Memory B cell (primary cell): ENCODE measurements around the gene SH3RF1.

ENCODE experiments used
- ATAC-seq: fragments of 150-1000 bp; cut with Tn5 transposase; 2 replicates; pipeline ENCODE4 v1.10.0; 2021; ENCODE audit warnings: low read depth, mild to moderate bottlenecking, moderate library complexity
- DNase-seq, 2 donors: peaks; one replicate each; pipeline ENCODE4 v3.0.0; 2022; ENCODE audit warnings: low spot score in 2 of 2
- H3K27ac Mint-ChIP-seq: one replicate; pipeline ENCODE4 v1.8.0; 2022; ENCODE audit warnings: mild to moderate bottlenecking, moderate library complexity, mixed read lengths
- H3K27me3 Mint-ChIP-seq: one replicate; pipeline ENCODE4 v1.8.0; 2022; ENCODE audit warnings: mixed read lengths
- H3K36me3 Mint-ChIP-seq: one replicate; pipeline ENCODE4 v1.8.0; 2022; ENCODE audit warnings: mild to moderate bottlenecking, mixed read lengths
- H3K4me1 Mint-ChIP-seq: one replicate; pipeline ENCODE4 v1.8.0; 2022; ENCODE audit warnings: mixed read lengths
- H3K4me3 Mint-ChIP-seq: one replicate; pipeline ENCODE4 v1.8.0; 2022; ENCODE audit warnings: mild to moderate bottlenecking, moderate library complexity, mixed read lengths
- H3K9me3 Mint-ChIP-seq: one replicate; pipeline ENCODE4 v1.8.0; 2022; ENCODE audit warnings: mixed read lengths

Gene SH3RF1

DNA sequence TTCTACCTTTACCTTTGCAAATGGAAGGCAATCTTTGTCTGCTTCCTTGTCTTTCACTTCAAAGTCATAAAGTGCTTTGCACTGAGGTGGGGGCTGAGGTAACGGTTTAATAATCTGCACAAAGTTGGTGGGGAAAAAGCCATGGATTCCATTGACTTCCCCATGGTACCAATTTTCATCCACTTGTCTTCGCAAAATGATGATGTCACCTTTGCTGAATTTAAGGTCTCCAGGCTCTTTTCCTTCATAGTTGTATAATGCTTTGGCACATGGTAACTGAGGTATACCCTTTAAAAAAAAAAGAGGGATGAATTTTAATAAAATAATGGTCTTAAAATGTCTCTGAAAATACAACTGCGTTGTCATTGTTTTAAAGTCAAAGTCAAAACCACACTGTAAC lies 114.4 kb downstream of the SH3RF1 start:
- Mint-ChIP-seq H3K4me1 (peaks cover 5% of the 10 kb centered on the region), H3K4me3 (no peak overlapping the region), H3K27me3 (no peaks in the 10 kb centered on the region), H3K27ac (no peak overlapping the region), H3K36me3 (peaks cover 11% of the 10 kb centered on the region), H3K9me3 (no peaks in the 10 kb centered on the region)
- DNase-seq: no peak
- ATAC-seq: no peak

DNA sequence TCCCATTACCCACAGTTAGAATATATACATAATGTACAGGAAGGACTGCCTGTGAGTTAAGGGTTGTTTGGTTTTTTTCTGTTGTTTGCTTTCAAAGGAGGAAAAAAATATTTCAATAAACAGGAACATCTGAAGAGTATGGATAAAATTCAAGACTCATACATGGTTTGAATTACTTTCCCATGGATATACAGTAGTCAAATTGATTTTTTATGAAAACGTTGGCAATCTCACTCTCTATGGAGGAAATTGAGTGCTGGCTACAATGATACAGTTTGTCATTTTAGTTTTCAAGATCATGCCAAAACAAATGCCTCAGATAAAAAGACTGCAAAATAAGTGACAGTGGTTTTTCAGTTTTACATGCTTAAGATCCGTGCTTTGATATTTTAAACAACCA lies 116.6 kb downstream of the SH3RF1 start:
- DNase-seq (no peak), ATAC-seq (no peak)
- Mint-ChIP-seq H3K27me3 (no peaks in the 10 kb centered on the region), H3K27ac (peak overlapping the region; percentile 35), H3K36me3 (peaks cover 12% of the 10 kb centered on the region), H3K9me3 (no peaks in the 10 kb centered on the region), H3K4me3 (no peak overlapping the region), H3K4me1 (peaks cover 7% of the 10 kb centered on the region)

DNA sequence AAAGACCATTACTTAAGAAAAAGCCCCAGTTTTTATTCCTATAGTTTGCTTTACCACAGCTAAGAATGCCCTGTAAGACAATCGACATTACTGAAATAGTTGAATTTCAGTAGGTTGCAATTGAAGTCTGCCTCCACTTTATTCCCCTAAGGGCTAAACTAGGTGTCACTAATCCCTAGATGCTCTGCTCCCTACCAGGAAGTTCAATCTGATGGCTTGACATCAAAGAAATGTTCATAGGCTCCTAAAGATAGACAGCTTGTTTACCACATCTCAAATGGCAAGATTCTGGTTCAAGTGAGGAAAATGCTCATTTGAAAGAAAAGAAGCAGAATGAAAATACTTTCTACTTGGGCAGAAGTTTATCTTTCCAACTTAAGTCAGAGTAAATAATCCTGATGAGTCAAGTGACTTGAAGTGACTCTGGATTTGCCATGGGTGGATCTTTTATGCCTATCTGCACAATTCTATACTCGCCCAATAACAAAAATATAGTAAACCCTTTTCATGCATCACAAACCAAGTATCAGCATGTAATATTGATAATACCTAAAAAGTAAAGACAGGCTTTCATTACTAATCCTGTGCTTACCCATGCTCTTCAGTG lies 117.2 kb downstream of the SH3RF1 start:
- H3K4me3 Mint-ChIP-seq: no peak overlapping the region
- H3K27me3 Mint-ChIP-seq: no peaks in the 10 kb centered on the region

DNA sequence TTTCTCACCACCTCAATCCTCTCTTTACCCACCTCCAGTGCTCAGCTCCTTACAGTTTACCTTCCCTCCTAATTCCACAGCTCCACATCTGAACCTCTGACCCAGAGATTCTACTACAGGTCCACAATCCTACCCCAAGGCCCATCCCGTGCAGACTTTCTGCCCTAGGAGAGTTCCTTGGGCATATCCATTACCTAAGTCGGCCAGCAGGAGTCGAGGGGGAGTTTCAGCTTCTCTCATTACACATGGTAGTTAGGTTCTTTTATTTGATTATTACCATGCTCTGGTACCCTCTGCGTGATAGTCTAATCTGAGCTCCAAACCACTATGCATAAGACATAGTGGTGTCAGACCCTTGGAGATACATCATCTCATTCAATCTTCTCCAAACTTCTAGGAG lies 117.9 kb downstream of the SH3RF1 start:
- no peaks in the 10 kb centered on the region for H3K9me3 Mint-ChIP-seq
- ATAC-seq: no peak

More for the DNA sequence above, 117.2 kb downstream of the SH3RF1 start:
- Mint-ChIP-seq H3K9me3 (no peaks in the 10 kb centered on the region), H3K27ac (no peak overlapping the region), H3K36me3 (peaks cover 12% of the 10 kb centered on the region), H3K4me1 (peaks cover 7% of the 10 kb centered on the region)
- DNase-seq: no peak
- ATAC-seq: no peak

DNA sequence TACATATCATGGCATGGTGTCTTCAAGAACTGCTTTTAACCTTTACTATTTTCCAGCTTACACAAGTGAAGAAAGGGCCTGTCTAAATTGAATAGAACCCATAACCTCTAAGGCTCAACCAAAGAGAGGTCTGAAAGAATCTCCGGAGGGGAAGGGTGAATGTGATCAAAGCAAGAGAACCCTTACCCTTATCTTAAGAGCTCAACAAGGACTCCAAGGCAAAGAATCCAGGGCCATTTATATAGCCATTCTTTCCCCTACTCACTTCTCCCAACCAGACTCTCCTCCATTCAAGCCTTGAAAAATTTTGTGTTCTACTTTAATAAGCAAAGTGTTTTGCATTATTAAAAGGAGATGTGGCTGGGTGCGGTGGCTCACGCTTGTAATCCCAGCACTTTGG lies 118.7 kb downstream of the SH3RF1 start:
- Mint-ChIP-seq H3K36me3 (peaks cover 10% of the 10 kb centered on the region), H3K4me3 (no peak overlapping the region), H3K4me1 (peaks cover 7% of the 10 kb centered on the region), H3K9me3 (no peaks in the 10 kb centered on the region), H3K27me3 (no peaks in the 10 kb centered on the region), H3K27ac (no peak overlapping the region)
- DNase-seq: no peak
- no peak for ATAC-seq

More for the DNA sequence above, 117.9 kb downstream of the SH3RF1 start:
- no peak overlapping the region for H3K27ac Mint-ChIP-seq
- H3K36me3 Mint-ChIP-seq: peaks cover 10% of the 10 kb centered on the region
- H3K4me3 Mint-ChIP-seq: no peak overlapping the region
- H3K27me3 Mint-ChIP-seq: no peaks in the 10 kb centered on the region
- DNase-seq: no peak
- peaks cover 7% of the 10 kb centered on the region for H3K4me1 Mint-ChIP-seq

DNA sequence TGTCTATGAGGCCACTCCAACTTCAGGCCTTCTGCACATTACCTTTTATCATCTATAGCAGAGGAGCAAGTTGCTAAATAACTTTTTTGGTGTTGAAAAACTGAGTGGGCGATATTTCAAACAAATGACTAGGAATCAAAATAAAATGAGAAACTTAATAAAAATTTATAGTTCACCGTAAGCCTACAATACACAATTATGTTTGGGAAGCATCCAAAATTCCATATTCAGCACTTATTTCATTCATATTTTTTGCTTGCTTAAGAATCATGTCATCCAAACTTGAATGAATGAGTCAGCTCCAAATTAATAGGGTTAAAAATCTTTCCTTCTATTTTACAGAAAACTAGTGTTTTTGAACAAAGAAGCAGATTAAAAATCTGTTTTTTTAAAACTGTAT lies 119.1 kb downstream of the SH3RF1 start:
- ATAC-seq (no peak), DNase-seq (no peak)
- Mint-ChIP-seq H3K4me3 (no peak overlapping the region), H3K4me1 (peaks cover 7% of the 10 kb centered on the region), H3K36me3 (peaks cover 10% of the 10 kb centered on the region), H3K27ac (no peak overlapping the region), H3K27me3 (no peaks in the 10 kb centered on the region), H3K9me3 (no peaks in the 10 kb centered on the region)

DNA sequence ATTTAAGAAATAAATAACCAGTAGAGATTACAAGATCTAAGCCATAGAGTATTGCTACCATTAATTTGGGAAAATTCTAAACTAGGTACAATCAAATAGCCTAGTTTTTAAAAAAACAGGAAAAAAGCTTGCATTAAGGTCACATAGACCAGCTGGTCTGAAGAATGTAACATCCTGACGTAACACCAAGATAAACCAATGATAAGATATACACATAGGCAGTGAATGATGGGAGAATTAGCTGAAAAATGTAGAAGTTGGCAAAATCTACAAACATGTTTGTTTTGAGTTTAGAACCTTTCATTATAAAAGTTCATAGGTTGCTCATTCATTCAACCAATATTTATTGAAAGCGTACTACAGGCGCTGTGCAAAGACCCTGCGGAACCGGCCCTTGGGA lies 120.0 kb downstream of the SH3RF1 start:
- ATAC-seq: no peak
- Mint-ChIP-seq H3K27me3 (no peaks in the 10 kb centered on the region), H3K9me3 (no peaks in the 10 kb centered on the region), H3K36me3 (peaks cover 10% of the 10 kb centered on the region), H3K4me3 (no peak overlapping the region), H3K4me1 (peaks cover 7% of the 10 kb centered on the region), H3K27ac (no peak overlapping the region)
- DNase-seq: no peak

DNA sequence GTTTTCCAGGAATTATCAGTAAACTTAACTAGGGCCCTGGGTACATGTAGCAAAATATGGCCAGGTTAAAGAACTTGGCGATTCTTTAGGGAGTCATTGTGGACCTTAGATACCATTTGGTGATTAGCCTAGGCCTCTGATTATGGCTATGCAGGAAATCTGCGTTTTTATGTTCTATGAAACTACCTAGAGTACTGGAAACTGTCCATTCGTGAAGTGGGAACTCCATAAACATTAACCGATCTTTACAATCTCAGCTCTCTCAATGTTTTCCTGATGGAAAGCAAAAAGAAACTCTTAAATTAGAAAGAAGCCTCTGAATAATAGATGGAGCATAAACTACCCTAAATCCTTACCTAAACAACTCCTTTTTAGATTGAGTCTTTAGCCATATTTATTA lies 121.9 kb downstream of the SH3RF1 start:
- peaks cover 4% of the 10 kb centered on the region for H3K4me1 Mint-ChIP-seq
- DNase-seq (no peak), ATAC-seq (no peak)
- no peak overlapping the region for H3K27ac Mint-ChIP-seq
- H3K9me3 Mint-ChIP-seq: no peaks in the 10 kb centered on the region
- no peaks in the 10 kb centered on the region for H3K27me3 Mint-ChIP-seq
- no peak overlapping the region for H3K4me3 Mint-ChIP-seq
- peaks cover 4% of the 10 kb centered on the region for H3K36me3 Mint-ChIP-seq

DNA sequence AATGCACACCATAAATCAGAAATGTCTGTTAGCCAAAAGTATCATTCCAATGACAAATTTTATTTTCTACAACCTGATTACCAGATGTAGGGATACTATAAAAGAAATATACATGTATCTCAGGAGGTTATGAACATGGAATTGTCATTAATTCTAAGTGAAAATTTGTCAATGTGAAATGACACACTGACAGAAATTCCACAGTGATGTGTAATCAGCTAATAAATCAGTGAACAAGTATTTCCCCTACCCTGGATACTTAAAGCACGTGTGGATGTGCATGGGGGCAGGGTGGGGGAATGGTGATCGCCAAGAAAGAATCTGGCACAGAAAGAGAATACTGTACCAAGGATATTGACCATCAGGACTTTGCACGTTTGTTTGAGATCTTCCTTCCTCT lies 123.6 kb downstream of the SH3RF1 start:
- H3K9me3 Mint-ChIP-seq: no peaks in the 10 kb centered on the region
- H3K4me1 Mint-ChIP-seq: peaks cover 3% of the 10 kb centered on the region
- peaks cover 2% of the 10 kb centered on the region for H3K36me3 Mint-ChIP-seq
- H3K27me3 Mint-ChIP-seq: no peaks in the 10 kb centered on the region
- ATAC-seq (no peak), DNase-seq (no peak)
- no peak overlapping the region for H3K4me3 Mint-ChIP-seq
- H3K27ac Mint-ChIP-seq: no peak overlapping the region

DNA sequence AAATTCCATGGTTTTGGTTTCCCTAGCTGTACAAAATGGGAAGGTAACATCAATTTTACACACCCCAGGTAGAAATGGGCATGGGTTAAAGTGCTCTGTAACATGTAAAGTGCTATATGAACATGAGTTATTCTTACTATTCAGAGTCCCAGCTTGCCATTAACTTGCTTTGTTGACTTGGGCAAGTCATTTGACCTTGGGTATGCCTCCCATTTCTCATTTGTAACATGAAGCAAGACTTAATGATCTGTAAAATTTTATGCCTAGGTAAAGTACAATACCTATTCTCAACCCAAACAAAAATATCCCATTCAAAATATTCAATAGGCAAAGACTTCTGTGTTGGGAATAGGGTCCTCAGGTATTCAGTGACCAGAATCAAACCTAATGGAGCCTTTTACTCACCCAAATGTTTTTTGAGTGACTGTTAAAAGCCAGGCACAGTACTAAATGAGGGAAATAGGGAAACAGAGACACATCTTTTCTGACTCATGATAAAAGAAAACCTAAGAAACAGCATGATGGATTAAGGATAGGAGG lies 126.6 kb downstream of the SH3RF1 start:
- H3K4me1 Mint-ChIP-seq: no peaks in the 10 kb centered on the region
- ATAC-seq (no peak), DNase-seq (no peak)
- no peak overlapping the region for H3K27ac Mint-ChIP-seq
- no peaks in the 10 kb centered on the region for H3K36me3 Mint-ChIP-seq
- H3K27me3 Mint-ChIP-seq: no peaks in the 10 kb centered on the region
- no peak overlapping the region for H3K4me3 Mint-ChIP-seq
- no peaks in the 10 kb centered on the region for H3K9me3 Mint-ChIP-seq

DNA sequence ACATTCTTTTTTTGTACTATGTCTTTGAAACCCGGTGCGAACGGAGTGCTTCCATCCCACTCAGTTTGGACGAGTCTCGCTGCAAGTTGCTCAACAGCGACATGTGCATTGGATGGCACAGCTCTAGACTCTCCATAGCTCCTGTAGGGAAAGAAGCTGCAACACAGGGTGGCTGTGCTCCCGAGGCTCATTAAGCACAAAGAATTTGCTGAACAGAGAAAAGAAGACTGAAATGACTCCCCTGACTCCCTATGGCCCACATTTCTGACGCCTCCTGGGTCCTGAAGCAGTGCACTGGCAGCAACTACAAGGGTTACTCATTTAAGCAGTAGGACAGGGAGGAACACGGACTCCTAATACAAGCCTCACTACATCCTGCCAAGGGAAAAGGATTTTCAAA lies 127.4 kb downstream of the SH3RF1 start:
- Mint-ChIP-seq H3K9me3 (no peaks in the 10 kb centered on the region), H3K36me3 (no peaks in the 10 kb centered on the region), H3K4me3 (no peak overlapping the region), H3K27ac (no peak overlapping the region), H3K4me1 (no peaks in the 10 kb centered on the region), H3K27me3 (no peaks in the 10 kb centered on the region)
- ATAC-seq (no peak), DNase-seq (no peak)

DNA sequence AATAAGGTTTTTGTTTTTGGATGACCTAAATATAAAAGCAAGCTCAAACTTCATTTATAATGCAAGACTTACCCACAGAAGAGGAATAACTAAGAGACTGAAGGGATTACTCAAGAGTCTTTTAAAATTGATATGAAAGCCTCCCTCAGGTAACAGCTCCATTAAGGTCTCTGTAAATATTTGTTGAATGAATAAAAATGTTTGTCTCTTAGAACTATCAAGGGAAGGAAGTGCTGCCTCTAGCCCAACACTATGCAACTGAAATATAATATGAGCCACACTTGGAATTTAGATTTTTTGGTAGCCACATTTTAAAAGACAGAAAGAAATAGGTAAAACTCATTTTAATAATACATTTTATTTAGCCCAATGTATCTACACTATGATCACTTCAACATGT lies 127.8 kb downstream of the SH3RF1 start:
- DNase-seq: no peak
- H3K9me3 Mint-ChIP-seq: no peaks in the 10 kb centered on the region
- H3K36me3 Mint-ChIP-seq: no peaks in the 10 kb centered on the region
- no peak overlapping the region for H3K27ac Mint-ChIP-seq
- H3K4me1 Mint-ChIP-seq: no peaks in the 10 kb centered on the region
- no peak for ATAC-seq
- no peak overlapping the region for H3K4me3 Mint-ChIP-seq
- H3K27me3 Mint-ChIP-seq: no peaks in the 10 kb centered on the region

DNA sequence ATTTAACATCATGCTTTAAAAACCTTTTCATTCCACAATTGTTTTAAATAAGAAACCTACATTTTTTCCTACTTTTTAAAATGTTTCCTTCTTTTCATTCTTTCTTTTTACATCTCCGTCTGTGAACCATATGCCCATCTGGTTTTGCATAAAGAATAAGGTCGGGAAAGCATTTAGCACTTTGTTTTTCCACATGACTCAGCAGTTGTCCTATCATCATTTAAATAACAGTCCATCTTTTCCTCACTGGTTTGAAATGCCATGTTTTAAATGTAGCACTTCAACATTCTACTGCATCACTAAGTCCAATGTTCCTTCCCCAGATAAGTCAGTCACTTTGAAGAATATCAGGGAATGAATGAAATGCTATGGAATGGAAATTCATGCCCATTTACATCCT lies 128.4 kb downstream of the SH3RF1 start:
- Mint-ChIP-seq H3K36me3 (no peaks in the 10 kb centered on the region), H3K27me3 (no peaks in the 10 kb centered on the region), H3K27ac (no peak overlapping the region), H3K9me3 (no peaks in the 10 kb centered on the region), H3K4me3 (no peak overlapping the region), H3K4me1 (no peaks in the 10 kb centered on the region)
- ATAC-seq: no peak
- no peak for DNase-seq

DNA sequence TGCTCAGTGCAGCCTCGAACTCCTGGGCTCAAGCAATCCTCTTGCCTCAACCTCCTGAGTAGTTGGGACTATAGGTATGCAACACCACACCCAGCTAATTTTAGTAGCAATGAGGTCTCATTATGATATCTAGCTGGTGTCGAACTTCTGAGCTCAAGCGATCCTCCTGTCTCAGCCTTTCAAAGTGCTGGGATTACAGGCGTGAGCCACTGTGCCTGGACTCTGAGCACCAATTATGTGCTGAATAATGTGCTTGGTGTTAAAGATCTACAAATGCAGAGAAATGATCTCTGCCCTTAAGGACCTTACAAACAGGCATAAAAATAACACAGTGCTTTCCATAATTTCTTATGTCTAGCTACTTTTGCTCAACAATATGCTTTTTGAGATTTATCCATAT lies 131.7 kb downstream of the SH3RF1 start:
- H3K9me3 Mint-ChIP-seq: no peaks in the 10 kb centered on the region
- no peak for ATAC-seq
- no peak overlapping the region for H3K27ac Mint-ChIP-seq
- no peak overlapping the region for H3K4me3 Mint-ChIP-seq
- H3K27me3 Mint-ChIP-seq: no peaks in the 10 kb centered on the region
- DNase-seq: no peak
- H3K36me3 Mint-ChIP-seq: peaks cover 8% of the 10 kb centered on the region
- H3K4me1 Mint-ChIP-seq: no peaks in the 10 kb centered on the region

DNA sequence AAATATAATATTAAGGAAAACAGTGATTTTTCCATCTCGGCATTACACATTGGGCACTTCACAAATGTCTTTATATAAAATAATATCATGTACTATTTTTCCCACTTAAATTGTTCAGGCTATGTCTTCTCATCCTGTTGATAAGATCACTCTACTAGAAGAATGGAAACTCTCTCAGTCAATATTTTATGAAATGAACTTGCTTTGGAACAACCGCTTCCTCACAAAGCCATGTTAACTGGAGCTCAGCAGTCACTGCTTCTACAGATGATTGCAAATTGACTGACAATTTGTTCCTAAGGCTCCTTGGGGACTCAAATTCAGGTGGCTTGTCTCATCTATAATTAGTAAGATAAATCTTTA lies 133.2 kb downstream of the SH3RF1 start:
- peaks cover 13% of the 10 kb centered on the region for H3K36me3 Mint-ChIP-seq
- H3K27me3 Mint-ChIP-seq: no peaks in the 10 kb centered on the region
- H3K9me3 Mint-ChIP-seq: no peaks in the 10 kb centered on the region
- ATAC-seq: no peak
- no peak overlapping the region for H3K27ac Mint-ChIP-seq
- H3K4me3 Mint-ChIP-seq: no peak overlapping the region
- DNase-seq: no peak
- no peaks in the 10 kb centered on the region for H3K4me1 Mint-ChIP-seq
